OCI-LY7 (cell line): ENCODE results near the gene TNNT1.

Experiments used
- EZH2phosphoT487 ChIP-seq: fragments of 200-600 bp; sonication (generic); IDR thresholded peaks from 2 replicates; pipeline ENCODE4 v1.6.1; 2018; ENCODE audit warnings: low read depth, borderline replicate concordance, mild to moderate bottlenecking, mixed run types, antibody characterized with exemption, low read length, moderate library complexity, mixed read lengths
- TF ChIP-seq, protein P1 (sequence below): fragments of 200-600 bp; sonication (generic); conservative IDR thresholded peaks from 2 replicates; pipeline ENCODE4 v1.5.1; 2014; ENCODE audit warnings: mild to moderate bottlenecking, antibody characterized with exemption, low read length, moderate library complexity, mixed read lengths

DNA sequence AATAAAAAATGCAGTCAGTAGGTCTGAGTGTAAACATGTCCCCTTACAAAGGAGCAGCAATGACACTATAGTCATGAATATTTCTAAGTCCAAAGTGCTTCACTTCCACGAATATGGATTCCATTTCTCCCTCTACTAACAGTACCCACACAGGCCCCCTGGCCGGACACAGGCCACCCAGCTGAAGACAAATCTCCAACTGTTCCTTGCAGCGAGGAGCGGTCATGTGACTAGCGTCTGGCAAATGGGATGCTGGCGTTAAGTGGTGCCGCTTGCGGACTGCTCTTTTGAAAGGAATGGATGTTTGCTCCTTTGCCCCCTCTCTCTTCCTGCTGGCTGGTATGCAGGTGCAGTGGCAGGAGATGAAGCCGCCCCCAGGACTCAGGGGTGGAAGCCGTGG lies 47.7 kb downstream of the TNNT1 start:
- TF ChIP-seq, protein P1, sequence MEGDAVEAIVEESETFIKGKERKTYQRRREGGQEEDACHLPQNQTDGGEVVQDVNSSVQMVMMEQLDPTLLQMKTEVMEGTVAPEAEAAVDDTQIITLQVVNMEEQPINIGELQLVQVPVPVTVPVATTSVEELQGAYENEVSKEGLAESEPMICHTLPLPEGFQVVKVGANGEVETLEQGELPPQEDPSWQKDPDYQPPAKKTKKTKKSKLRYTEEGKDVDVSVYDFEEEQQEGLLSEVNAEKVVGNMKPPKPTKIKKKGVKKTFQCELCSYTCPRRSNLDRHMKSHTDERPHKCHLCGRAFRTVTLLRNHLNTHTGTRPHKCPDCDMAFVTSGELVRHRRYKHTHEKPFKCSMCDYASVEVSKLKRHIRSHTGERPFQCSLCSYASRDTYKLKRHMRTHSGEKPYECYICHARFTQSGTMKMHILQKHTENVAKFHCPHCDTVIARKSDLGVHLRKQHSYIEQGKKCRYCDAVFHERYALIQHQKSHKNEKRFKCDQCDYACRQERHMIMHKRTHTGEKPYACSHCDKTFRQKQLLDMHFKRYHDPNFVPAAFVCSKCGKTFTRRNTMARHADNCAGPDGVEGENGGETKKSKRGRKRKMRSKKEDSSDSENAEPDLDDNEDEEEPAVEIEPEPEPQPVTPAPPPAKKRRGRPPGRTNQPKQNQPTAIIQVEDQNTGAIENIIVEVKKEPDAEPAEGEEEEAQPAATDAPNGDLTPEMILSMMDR = no peak
- no peak for TF ChIP-seq EZH2phosphoT487
